HG03066 (cell line): ENCODE measurements around the gene SYK.
A peak's percentile ranks its signal among the peaks of the same experiment; 100 is the strongest.

Experiments used
- ATAC-seq: cut with Tn5 transposase; IDR thresholded peaks from one replicate; pipeline ENCODE4 v1.9.1; 2021; ENCODE audit warnings: low read depth; ENCODE audit not compliant: unreplicated experiment

Gene SYK

GRCh38 chr9:90929626-90930025, 128.0 kb downstream of the SYK start:
- ATAC-seq: no peak

- no peak for ATAC-seq
Measured at GRCh38 chr9:90933468-90933867, 131.8 kb downstream of the SYK start.

GRCh38 chr9:90939351-90939750, 137.7 kb downstream of the SYK start:
- no peak for ATAC-seq

GRCh38 chr9:90940280-90940679, 138.7 kb downstream of the SYK start:
- no peak for ATAC-seq

GRCh38 chr9:90941661-90942060, 140.0 kb downstream of the SYK start:
- ATAC-seq: no peak

GRCh38 chr9:90942555-90942954, 140.9 kb downstream of the SYK start:
- ATAC-seq: peak; percentile 54

- ATAC-seq: no peak
Measured at GRCh38 chr9:90943341-90943740, 141.7 kb downstream of the SYK start.

GRCh38 chr9:90945336-90945735, 143.7 kb downstream of the SYK start:
- no peak for ATAC-seq

- ATAC-seq: no peak
Measured at GRCh38 chr9:90946982-90947381, 145.4 kb downstream of the SYK start.
